IPS-20b (cell line): Measurements from ENCODE around the gene LRP4.

Experiments
- H3K27ac ChIP-seq: one replicate; pipeline ENCODE4 v1.5.1; 2013; ENCODE audit warnings: low read length
- H3K27me3 ChIP-seq: 2 replicates; pipeline ENCODE4 v1.6.1; 2013; ENCODE audit warnings: mild to moderate bottlenecking, low read length, inconsistent platforms; ENCODE audit not compliant: insufficient read depth
- H3K36me3 ChIP-seq: 2 replicates; pipeline ENCODE4 v1.6.1; 2013; ENCODE audit warnings: low read depth, mild to moderate bottlenecking, inconsistent platforms, low read length, moderate library complexity; ENCODE audit not compliant: insufficient read depth
- H3K4me1 ChIP-seq: 2 replicates; pipeline ENCODE4 v1.6.1; 2013; ENCODE audit warnings: mild to moderate bottlenecking, control low read depth, inconsistent platforms, low read length, moderate library complexity; ENCODE audit not compliant: insufficient read depth
- H3K4me3 ChIP-seq: 2 replicates; pipeline ENCODE4 v1.5.1; 2013; ENCODE audit warnings: mild to moderate bottlenecking, low read length, inconsistent platforms
- H3K9ac ChIP-seq: 2 replicates; pipeline ENCODE4 v1.6.1; 2013; ENCODE audit warnings: low read depth, mild to moderate bottlenecking, inconsistent platforms, low read length, moderate library complexity
- H3K9me3 ChIP-seq: 2 replicates; pipeline ENCODE4 v1.6.1; 2013; ENCODE audit warnings: mild to moderate bottlenecking, low read depth, low read length, inconsistent platforms; ENCODE audit not compliant: insufficient read depth

Gene LRP4

GRCh38 chr11:46890665-46891064, 27.7 kb downstream of the LRP4 start:
- Histone ChIP-seq H3K36me3 (peaks cover 63% of the 10 kb centered on the region), H3K9ac (no peak overlapping the region), H3K9me3 (no peaks in the 10 kb centered on the region), H3K4me3 (no peak overlapping the region), H3K4me1 (no peaks in the 10 kb centered on the region), H3K27ac (no peak overlapping the region), H3K27me3 (no peaks in the 10 kb centered on the region)

GRCh38 chr11:46889689-46890475, 28.5 kb downstream of the LRP4 start:
- Histone ChIP-seq H3K4me3 (no peak overlapping the region), H3K4me1 (no peaks in the 10 kb centered on the region), H3K27me3 (no peaks in the 10 kb centered on the region), H3K36me3 (peaks cover 63% of the 10 kb centered on the region), H3K9me3 (no peaks in the 10 kb centered on the region), H3K27ac (no peak overlapping the region), H3K9ac (no peak overlapping the region)

GRCh38 chr11:46889251-46889650, 29.1 kb downstream of the LRP4 start:
- H3K27ac ChIP-seq: no peak overlapping the region
- no peaks in the 10 kb centered on the region for H3K9me3 ChIP-seq
- H3K4me1 ChIP-seq: no peaks in the 10 kb centered on the region
- H3K36me3 ChIP-seq: peaks cover 58% of the 10 kb centered on the region
- no peaks in the 10 kb centered on the region for H3K27me3 ChIP-seq
- no peak overlapping the region for H3K9ac ChIP-seq
- no peak overlapping the region for H3K4me3 ChIP-seq

GRCh38 chr11:46888636-46889035, 29.7 kb downstream of the LRP4 start:
- Histone ChIP-seq H3K27ac (no peak overlapping the region), H3K4me3 (no peak overlapping the region), H3K27me3 (no peaks in the 10 kb centered on the region), H3K9me3 (no peaks in the 10 kb centered on the region), H3K4me1 (no peaks in the 10 kb centered on the region), H3K36me3 (peaks cover 61% of the 10 kb centered on the region), H3K9ac (no peak overlapping the region)

- Histone ChIP-seq H3K4me1 (no peaks in the 10 kb centered on the region), H3K27ac (no peak overlapping the region), H3K27me3 (no peaks in the 10 kb centered on the region), H3K36me3 (peaks cover 67% of the 10 kb centered on the region), H3K4me3 (no peak overlapping the region), H3K9ac (no peak overlapping the region), H3K9me3 (no peaks in the 10 kb centered on the region)
Observed at GRCh38 chr11:46886211-46886610, 32.1 kb downstream of the LRP4 start.

- no peaks in the 10 kb centered on the region for H3K9me3 ChIP-seq
- peaks cover 75% of the 10 kb centered on the region for H3K36me3 ChIP-seq
- no peak overlapping the region for H3K9ac ChIP-seq
- no peak overlapping the region for H3K4me3 ChIP-seq
- no peaks in the 10 kb centered on the region for H3K4me1 ChIP-seq
- H3K27ac ChIP-seq: no peak overlapping the region
- H3K27me3 ChIP-seq: no peaks in the 10 kb centered on the region
Observed at GRCh38 chr11:46879056-46879585, 39.2 kb downstream of the LRP4 start.

GRCh38 chr11:46877580-46877979, 40.8 kb downstream of the LRP4 start:
- H3K27ac ChIP-seq: no peak overlapping the region
- H3K4me3 ChIP-seq: no peak overlapping the region
- H3K9ac ChIP-seq: no peak overlapping the region
- H3K4me1 ChIP-seq: no peaks in the 10 kb centered on the region
- peaks cover 78% of the 10 kb centered on the region for H3K36me3 ChIP-seq
- H3K9me3 ChIP-seq: no peaks in the 10 kb centered on the region
- no peaks in the 10 kb centered on the region for H3K27me3 ChIP-seq

GRCh38 chr11:46876471-46876870, 41.9 kb downstream of the LRP4 start:
- Histone ChIP-seq H3K4me1 (no peaks in the 10 kb centered on the region), H3K27me3 (no peaks in the 10 kb centered on the region), H3K4me3 (no peak overlapping the region), H3K36me3 (peaks cover 80% of the 10 kb centered on the region), H3K9me3 (no peaks in the 10 kb centered on the region), H3K27ac (no peak overlapping the region), H3K9ac (no peak overlapping the region)

- Histone ChIP-seq H3K9ac (no peak overlapping the region), H3K36me3 (peaks cover 88% of the 10 kb centered on the region), H3K9me3 (no peaks in the 10 kb centered on the region), H3K27ac (no peak overlapping the region), H3K4me1 (no peaks in the 10 kb centered on the region), H3K27me3 (no peaks in the 10 kb centered on the region), H3K4me3 (no peak overlapping the region)
Observed at GRCh38 chr11:46874586-46874985, 43.8 kb downstream of the LRP4 start.

GRCh38 chr11:46868912-46869311, 49.4 kb downstream of the LRP4 start:
- H3K4me1 ChIP-seq: no peaks in the 10 kb centered on the region
- no peak overlapping the region for H3K27ac ChIP-seq
- peaks cover 92% of the 10 kb centered on the region for H3K36me3 ChIP-seq
- H3K9me3 ChIP-seq: no peaks in the 10 kb centered on the region
- no peak overlapping the region for H3K4me3 ChIP-seq
- no peak overlapping the region for H3K9ac ChIP-seq
- no peaks in the 10 kb centered on the region for H3K27me3 ChIP-seq

- H3K27ac ChIP-seq: no peak overlapping the region
Observed at GRCh38 chr11:46865340-46865739, 53.0 kb downstream of the LRP4 start.

GRCh38 chr11:46860218-46860617, 58.1 kb downstream of the LRP4 start:
- H3K9me3 ChIP-seq: no peaks in the 10 kb centered on the region
- peaks cover 80% of the 10 kb centered on the region for H3K36me3 ChIP-seq
- no peaks in the 10 kb centered on the region for H3K27me3 ChIP-seq
- H3K27ac ChIP-seq: no peak overlapping the region
- H3K9ac ChIP-seq: no peak overlapping the region
- H3K4me1 ChIP-seq: no peaks in the 10 kb centered on the region
- no peak overlapping the region for H3K4me3 ChIP-seq

More at GRCh38 chr11:46865340-46865739, 53.0 kb downstream of the LRP4 start:
- H3K9me3 ChIP-seq: no peaks in the 10 kb centered on the region
- H3K27me3 ChIP-seq: no peaks in the 10 kb centered on the region
- no peak overlapping the region for H3K9ac ChIP-seq
- peaks cover 85% of the 10 kb centered on the region for H3K36me3 ChIP-seq
- no peak overlapping the region for H3K4me3 ChIP-seq
- no peaks in the 10 kb centered on the region for H3K4me1 ChIP-seq
